NCI-H526 treated with DMSO at 0.1 percent for 48 hours (cell line): ENCODE results near the gene C5AR1.
A peak's percentile ranks its signal among the peaks of the same experiment; 100 is the strongest.
"Not testable (repeated sequence)": the region's sequence is repeated elsewhere in the genome, so short reads cannot be mapped to it uniquely, and the experiment has no call there.

ENCODE experiments used
- DNase-seq: peaks from one replicate; lab custom pipeline; 2025; lab: John Stamatoyannopoulos, UW

Gene C5AR1

GRCh38 chr19:47309608-47310007 lies at the start of gene C5AR1:
Gene C5AR1 (plus strand): TSS chr19:47309861. CDS start chr19:47309896, 35 bp downstream.
- no peak for DNase-seq

- no peak for DNase-seq
Measured at GRCh38 chr19:47260476-47260875, 49.2 kb upstream of the C5AR1 start.

- DNase-seq: not testable (repeated sequence)
Measured at GRCh38 chr19:47261946-47262793, 47.5 kb upstream of the C5AR1 start.

GRCh38 chr19:47264629-47265028 lies 45.0 kb upstream of the C5AR1 start:
- no peak for DNase-seq

- DNase-seq: no peak
Measured at GRCh38 chr19:47266401-47266941, 43.2 kb upstream of the C5AR1 start.

GRCh38 chr19:47267350-47267759 lies 42.3 kb upstream of the C5AR1 start:
- no peak for DNase-seq

GRCh38 chr19:47268028-47268427 lies 41.6 kb upstream of the C5AR1 start:
- no peak for DNase-seq

GRCh38 chr19:47269596-47269995 lies 40.1 kb upstream of the C5AR1 start:
- no peak for DNase-seq

- DNase-seq: no peak
Measured at GRCh38 chr19:47270408-47270807, 39.3 kb upstream of the C5AR1 start.

- no peak for DNase-seq
Measured at GRCh38 chr19:47271949-47272348, 37.7 kb upstream of the C5AR1 start.

- DNase-seq: no peak
Measured at GRCh38 chr19:47272448-47273312, 37.0 kb upstream of the C5AR1 start.

GRCh38 chr19:47273313-47274070 lies 36.2 kb upstream of the C5AR1 start:
- DNase-seq: peak; percentile 75

GRCh38 chr19:47274071-47274890 lies 35.4 kb upstream of the C5AR1 start, which contains the start of gene INAFM1:
Gene INAFM1 (plus strand): TSS chr19:47274885. CDS start chr19:47274920, 35 bp downstream.
- DNase-seq: peak; percentile 79

GRCh38 chr19:47274891-47275761 lies 34.5 kb upstream of the C5AR1 start:
- DNase-seq: no peak

GRCh38 chr19:47275791-47276461 lies 33.7 kb upstream of the C5AR1 start:
- no peak for DNase-seq

GRCh38 chr19:47276513-47276912 lies 33.1 kb upstream of the C5AR1 start:
- not testable (repeated sequence) for DNase-seq

GRCh38 chr19:47280183-47280797 lies 29.4 kb upstream of the C5AR1 start:
- no peak for DNase-seq

GRCh38 chr19:47283405-47284059 lies 26.1 kb upstream of the C5AR1 start:
- DNase-seq: no peak
